Measurements from ENCODE around the gene TRIO.

- TF ChIP-seq CTCF (IDR thresholded peaks at IDR 0.05) (no peak), NFYB (CRISPR knock-in tag; conservative IDR thresholded peaks at IDR 0.05; ENCODE audit: low read depth) (no peak)
- TF ChIP-seq, protein P1, sequence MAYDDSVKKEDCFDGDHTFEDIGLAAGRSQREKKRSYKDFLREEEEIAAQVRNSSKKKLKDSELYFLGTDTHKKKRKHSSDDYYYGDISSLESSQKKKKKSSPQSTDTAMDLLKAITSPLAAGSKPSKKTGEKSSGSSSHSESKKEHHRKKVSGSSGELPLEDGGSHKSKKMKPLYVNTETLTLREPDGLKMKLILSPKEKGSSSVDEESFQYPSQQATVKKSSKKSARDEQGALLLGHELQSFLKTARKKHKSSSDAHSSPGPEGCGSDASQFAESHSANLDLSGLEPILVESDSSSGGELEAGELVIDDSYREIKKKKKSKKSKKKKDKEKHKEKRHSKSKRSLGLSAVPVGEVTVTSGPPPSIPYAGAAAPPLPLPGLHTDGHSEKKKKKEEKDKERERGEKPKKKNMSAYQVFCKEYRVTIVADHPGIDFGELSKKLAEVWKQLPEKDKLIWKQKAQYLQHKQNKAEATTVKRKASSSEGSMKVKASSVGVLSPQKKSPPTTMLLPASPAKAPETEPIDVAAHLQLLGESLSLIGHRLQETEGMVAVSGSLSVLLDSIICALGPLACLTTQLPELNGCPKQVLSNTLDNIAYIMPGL (CRISPR knock-in tag; IDR thresholded peaks at IDR 0.05), result no peak
These were observed 40.2 kb downstream of the TRIO start for GRCh38 chr5:14183187-14183939.
